GM03348 (cell line): ENCODE measurements around the gene AFP.

Source experiments
- DNase-seq: peaks from one replicate; pipeline ENCODE4 v3.0.0; 2012; ENCODE audit warnings: low spot score

Gene AFP

DNA sequence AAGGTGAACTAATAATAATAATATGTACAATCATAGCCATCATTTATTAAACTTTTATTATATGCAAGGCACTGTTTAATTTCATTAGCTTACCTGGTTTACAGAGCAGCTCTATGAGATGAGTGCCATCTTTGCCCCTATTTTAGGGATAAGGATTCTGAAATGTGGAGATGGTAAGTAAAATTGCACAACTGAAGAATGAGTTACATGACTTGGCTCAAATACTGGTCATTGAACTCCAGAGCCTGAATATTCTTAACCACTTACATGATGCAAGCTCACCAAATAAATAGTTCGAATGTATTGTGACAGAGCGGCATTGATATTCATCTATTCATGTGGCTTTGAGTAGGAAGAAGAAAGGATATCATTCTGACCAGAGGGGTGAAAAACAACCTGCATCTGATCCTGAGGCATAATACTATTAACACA is 20.2 kb upstream of the AFP start:
- DNase-seq, result no peak

DNA sequence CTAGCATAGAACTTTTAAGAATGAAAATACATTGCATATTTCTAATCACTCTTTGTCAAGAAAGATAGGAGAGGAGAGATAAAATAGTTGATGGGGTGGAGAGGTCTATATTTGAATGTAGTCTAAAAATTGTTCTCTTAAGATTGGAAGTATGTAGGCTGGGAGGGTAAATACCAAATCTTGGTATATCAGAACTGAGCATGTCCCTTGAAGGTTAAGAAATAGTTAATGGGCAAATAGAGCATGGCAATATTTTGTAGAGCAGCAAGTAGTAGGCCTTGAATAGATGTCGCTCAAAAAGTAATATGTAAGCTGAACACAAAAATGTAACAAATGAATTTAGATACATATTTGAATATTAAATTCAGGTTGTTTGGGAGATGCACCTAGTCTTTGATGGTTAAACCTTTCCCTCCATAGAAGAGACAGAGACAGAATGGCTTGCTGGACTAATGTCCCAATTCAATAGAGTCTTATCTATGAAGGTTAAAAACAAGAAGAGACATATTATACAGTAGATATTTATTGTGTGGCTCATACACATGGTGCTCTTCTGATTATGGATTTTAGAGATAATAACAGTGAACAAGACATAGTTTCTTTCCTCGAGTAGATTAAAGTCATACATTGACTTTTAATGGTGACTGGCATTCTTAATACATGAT is 19.5 kb upstream of the AFP start:
- DNase-seq, result no peak

DNA sequence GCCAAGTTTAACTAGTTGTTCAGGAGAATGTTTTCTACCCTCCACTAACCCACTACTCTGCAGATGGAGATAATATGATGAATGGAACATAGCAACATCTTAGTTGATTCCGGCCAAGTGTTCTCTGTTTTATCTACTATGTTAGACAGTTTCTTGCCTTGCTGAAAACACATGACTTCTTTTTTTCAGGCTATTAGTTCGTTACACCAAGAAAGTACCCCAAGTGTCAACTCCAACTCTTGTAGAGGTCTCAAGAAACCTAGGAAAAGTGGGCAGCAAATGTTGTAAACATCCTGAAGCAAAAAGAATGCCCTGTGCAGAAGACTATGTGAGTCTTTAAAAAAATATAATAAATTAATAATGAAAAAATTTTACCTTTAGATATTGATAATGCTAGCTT is 18.7 kb upstream of the AFP start:
- DNase-seq, result no peak

DNA sequence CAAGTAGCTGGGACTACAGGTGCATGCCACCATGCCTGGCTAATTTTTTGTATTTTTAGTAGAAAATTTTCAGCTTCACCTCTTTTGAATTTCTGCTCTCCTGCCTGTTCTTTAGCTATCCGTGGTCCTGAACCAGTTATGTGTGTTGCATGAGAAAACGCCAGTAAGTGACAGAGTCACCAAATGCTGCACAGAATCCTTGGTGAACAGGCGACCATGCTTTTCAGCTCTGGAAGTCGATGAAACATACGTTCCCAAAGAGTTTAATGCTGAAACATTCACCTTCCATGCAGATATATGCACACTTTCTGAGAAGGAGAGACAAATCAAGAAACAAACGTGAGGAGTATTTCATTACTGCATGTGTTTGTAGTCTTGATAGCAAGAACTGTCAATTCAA is 18.0 kb upstream of the AFP start:
- DNase-seq, result no peak

DNA sequence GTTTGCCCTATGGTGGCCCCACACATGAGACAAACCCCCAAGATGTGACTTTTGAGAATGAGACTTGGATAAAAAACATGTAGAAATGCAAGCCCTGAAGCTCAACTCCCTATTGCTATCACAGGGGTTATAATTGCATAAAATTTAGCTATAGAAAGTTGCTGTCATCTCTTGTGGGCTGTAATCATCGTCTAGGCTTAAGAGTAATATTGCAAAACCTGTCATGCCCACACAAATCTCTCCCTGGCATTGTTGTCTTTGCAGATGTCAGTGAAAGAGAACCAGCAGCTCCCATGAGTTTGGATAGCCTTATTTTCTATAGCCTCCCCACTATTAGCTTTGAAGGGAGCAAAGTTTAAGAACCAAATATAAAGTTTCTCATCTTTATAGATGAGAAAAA is 17.3 kb upstream of the AFP start:
- no peak for DNase-seq

DNA sequence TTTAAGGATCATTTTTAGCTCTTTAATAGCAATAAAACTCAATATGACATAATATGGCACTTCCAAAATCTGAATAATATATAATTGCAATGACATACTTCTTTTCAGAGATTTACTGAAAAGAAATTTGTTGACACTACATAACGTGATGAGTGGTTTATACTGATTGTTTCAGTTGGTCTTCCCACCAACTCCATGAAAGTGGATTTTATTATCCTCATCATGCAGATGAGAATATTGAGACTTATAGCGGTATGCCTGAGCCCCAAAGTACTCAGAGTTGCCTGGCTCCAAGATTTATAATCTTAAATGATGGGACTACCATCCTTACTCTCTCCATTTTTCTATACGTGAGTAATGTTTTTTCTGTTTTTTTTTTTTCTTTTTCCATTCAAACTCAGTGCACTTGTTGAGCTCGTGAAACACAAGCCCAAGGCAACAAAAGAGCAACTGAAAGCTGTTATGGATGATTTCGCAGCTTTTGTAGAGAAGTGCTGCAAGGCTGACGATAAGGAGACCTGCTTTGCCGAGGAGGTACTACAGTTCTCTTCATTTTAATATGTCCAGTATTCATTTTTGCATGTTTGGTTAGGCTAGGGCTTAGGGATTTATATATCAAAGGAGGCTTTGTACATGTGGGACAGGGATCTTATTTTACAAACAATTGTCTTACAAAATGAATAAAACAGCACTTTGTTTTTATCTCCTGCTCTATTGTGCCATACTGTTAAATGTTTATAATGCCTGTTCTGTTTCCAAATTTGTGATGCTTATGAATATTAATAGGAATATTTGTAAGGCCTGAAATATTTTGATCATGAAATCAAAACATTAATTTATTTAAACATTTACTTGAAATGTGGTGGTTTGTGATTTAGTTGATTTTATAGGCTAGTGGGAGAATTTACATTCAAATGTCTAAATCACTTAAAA is 16.6 kb upstream of the AFP start:
- DNase-seq, result no peak

DNA sequence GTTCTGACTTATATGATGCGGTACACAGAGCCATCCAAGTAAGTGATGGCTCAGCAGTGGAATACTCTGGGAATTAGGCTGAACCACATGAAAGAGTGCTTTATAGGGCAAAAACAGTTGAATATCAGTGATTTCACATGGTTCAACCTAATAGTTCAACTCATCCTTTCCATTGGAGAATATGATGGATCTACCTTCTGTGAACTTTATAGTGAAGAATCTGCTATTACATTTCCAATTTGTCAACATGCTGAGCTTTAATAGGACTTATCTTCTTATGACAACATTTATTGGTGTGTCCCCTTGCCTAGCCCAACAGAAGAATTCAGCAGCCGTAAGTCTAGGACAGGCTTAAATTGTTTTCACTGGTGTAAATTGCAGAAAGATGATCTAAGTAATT is 15.4 kb upstream of the AFP start:
- no peak for DNase-seq

DNA sequence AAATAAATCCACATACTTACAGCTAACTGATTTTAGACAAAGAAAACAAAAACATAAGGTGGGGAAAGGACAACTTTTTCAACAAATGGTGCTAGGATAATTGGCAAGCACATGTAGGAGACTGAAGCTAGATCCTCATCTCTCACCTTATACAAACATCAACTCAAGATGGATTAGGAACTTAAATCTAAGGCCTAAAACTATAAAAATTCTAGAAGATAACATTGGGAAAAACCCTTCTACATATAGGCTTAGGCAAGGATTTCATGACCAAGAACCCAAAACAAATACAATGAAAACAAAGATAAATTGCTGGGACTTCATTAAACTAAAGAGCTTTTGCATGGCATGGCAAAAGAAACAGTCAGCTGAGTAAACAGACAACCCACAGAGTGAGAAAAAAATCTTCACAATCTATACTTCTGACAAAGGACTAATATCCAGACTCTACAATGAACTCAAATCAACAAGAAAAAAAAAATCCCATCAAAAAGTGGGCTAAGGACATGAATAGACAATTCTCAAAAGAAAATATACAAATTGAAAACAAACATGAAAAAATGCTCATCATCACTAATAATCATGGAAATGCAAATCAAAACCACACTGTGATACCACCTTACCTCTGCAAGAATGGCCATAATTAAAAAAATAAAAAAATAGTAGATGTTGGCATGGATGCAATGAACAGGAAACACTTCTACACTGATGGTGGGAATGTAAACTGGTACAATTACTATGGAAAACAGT is 14.1 kb upstream of the AFP start:
- no peak for DNase-seq

DNA sequence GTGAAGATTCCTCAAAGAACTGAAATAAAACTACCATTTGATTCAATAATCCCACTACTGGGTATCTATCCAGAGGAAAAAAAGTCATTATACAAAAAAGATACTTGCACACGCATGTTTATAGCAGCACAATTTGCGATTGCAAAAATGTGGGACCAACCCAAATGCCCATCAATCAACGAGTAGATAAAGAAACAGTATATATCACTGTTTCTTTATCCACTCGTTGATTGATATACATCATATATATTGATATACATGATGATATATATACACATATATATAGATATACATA is 13.6 kb upstream of the AFP start:
- DNase-seq, result no peak

DNA sequence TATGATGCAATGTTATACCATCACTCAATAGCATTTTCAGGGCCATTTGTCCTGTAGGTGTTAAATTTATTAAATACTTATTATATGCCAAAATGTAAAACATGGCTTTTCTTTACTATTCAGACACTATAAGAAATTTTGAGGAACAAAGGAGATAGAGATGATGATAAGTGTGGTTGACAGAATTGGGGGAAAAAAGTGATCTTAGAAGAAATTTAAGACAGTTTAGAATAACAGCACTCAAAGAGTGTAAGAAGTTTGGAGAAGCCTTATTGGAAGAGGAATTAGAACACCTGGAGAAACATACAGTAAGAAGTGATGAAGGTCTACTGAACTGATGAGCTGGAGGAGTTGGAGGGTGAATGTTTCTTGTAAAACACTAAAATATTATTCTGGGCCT is 12.8 kb upstream of the AFP start:
- no peak for DNase-seq

DNA sequence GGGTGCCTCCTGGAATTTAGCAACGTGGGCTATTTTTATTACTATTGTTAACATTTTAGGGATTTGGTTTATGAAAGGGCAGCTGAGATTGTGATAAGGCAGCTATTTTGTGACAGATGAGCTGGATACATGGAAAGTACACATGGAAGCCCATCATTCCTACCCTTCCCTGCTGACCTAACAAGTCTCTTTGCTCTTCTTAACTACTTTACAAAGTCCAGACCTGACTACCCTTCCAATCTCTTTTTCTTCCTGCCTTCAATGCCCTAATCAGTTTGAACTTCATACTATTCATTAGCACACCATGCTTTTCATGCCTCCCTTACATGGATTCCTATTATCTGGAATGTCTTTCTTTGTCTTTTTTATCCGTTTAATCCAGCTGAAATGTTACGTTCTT is 9.4 kb upstream of the AFP start:
- no peak for DNase-seq

DNA sequence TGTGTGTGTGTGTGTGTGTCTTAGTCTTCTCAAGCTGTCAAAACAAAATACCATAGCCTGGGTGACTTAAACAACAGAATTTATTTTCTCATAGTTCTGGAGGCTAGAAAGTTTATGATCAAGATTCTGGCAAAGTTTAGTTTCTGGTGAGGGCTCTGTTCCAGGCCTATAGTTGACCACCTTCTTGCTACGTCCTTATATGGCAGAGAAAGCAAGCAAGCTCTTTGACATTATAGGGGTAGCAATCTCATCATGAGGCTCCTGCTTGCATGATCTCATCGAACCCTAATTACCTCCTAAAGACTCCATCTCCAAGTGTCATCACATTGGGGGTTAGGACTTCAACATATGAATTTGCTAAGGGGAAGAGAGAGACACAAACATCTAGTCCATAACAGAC is 6.9 kb upstream of the AFP start:
- DNase-seq, result no peak

DNA sequence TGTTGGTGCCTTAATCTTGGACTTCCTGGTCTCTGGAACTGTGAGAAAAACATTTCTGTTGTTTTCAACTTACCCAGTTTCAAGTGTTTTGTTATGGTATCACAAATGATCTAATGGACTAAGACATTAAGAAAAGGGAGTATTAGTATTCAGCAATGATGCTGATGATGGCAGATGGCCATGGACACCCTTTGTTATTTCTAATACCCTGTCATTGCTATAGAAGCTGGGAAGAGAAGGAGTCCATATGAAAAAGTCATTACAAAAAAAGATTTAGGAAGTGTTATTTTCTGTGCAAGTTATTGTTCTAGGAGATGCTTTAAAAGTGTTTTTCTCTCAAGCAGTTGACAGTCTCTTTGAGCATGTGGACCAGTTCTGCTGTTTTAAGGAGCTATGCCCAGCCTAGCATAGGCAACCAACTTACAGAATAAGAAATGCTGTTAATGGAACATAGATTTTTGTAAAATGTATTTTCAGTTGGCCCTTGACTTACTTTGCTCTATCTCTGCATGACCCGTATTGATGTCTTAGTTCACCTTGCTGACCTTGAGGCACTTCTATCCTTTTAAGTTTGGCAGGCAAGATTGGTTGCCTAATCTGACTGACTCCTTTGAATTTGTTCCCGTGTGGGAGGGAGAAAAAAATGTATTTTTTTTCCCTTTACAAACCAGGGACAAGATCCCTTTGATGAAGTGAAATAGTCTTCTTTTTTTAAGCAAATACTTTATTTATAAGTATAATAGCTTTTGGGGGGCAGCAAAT is 6.0 kb upstream of the AFP start:
- no peak for DNase-seq

DNA sequence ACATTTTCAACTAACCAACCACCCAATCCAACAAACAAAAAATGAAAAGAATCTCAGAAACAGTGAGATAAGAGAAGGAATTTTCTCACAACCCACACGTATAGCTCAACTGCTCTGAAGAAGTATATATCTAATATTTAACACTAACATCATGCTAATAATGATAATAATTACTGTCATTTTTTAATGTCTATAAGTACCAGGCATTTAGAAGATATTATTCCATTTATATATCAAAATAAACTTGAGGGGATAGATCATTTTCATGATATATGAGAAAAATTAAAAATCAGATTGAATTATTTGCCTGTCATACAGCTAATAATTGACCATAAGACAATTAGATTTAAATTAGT is 4.2 kb upstream of the AFP start:
- DNase-seq, result no peak

DNA sequence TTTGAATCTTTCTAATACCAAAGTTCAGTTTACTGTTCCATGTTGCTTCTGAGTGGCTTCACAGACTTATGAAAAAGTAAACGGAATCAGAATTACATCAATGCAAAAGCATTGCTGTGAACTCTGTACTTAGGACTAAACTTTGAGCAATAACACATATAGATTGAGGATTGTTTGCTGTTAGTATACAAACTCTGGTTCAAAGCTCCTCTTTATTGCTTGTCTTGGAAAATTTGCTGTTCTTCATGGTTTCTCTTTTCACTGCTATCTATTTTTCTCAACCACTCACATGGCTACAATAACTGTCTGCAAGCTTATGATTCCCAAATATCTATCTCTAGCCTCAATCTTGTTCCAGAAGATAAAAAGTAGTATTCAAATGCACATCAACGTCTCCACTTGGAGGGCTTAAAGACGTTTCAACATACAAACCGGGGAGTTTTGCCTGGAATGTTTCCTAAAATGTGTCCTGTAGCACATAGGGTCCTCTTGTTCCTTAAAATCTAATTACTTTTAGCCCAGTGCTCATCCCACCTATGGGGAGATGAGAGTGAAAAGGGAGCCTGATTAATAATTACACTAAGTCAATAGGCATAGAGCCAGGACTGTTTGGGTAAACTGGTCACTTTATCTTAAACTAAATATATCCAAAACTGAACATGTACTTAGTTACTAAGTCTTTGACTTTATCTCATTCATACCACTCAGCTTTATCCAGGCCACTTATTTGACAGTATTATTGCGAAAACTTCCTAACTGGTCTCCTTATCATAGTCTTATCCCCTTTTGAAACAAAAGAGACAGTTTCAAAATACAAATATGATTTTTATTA is 3.6 kb upstream of the AFP start:
- DNase-seq, result no peak

DNA sequence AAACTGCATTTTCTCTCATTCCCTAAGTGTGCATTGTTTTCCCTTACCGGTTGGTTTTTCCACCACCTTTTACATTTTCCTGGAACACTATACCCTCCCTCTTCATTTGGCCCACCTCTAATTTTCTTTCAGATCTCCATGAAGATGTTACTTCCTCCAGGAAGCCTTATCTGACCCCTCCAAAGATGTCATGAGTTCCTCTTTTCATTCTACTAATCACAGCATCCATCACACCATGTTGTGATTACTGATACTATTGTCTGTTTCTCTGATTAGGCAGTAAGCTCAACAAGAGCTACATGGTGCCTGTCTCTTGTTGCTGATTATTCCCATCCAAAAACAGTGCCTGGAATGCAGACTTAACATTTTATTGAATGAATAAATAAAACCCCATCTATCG is 2.9 kb upstream of the AFP start:
- no peak for DNase-seq

DNA sequence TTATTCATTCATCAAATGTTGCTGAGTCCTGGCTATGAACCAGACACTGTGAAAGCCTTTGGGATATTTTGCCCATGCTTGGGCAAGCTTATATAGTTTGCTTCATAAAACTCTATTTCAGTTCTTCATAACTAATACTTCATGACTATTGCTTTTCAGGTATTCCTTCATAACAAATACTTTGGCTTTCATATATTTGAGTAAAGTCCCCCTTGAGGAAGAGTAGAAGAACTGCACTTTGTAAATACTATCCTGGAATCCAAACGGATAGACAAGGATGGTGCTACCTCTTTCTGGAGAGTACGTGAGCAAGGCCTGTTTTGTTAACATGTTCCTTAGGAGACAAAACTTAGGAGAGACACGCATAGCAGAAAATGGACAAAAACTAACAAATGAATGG is 1.7 kb upstream of the AFP start:
- peak; percentile 17 for DNase-seq

DNA sequence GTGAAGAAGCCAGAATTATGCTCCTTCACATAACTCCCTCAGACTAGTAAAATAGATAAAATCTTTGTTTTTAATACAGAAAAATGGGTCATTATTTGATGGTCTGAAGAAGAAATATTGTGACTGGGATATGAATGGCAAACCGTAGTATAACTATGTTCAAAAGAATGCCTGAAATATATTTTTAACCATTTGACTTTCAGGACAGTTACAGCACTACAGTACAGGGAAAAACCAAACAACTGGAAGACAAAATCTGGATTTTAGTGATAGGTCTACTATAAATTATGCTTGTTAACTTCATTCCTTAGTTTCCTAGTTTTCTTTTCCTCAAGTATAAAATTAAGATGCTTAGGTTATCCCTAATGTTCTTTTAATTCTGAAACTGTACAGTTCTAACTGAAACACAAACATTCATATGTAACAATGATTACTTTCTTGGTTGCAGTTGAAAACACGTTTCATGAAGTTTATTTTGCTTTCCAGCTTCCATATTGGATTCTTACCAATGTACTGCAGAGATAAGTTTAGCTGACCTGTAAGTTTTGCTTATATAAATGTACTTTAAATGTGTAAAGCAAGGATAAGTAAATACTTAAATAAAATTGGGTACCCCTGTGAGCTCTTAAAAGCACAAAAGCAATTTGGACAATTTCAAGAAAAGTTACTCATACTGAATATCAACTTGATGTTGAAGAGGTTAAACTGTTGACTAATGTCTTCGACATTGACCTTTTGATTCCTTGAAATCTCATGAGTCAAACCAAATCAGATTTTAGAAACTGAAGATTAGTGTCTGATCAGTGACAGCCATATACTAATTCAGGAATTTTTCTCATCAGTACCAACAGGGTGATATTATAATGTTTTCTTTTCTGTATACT is 895 bp downstream of the AFP start:
- no peak for DNase-seq

DNA sequence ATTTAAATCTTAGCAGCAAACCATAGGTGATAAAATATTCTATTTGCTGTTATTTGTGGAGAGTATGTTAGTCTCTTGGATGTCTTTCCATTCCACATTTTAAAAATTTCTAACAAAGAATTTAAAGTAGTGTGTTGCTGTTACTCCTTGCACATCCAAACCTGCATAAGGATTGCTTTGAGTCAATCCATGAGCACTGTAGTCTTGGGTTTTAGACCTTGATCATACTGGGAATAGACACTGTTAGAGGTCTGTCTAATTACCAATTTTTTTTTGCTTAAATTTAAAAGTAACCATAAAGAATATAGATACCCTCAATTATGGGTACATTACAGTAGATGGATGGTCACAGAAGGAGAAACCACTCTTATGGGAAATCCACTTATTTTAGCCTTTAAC is 1.5 kb downstream of the AFP start:
- DNase-seq, result no peak

DNA sequence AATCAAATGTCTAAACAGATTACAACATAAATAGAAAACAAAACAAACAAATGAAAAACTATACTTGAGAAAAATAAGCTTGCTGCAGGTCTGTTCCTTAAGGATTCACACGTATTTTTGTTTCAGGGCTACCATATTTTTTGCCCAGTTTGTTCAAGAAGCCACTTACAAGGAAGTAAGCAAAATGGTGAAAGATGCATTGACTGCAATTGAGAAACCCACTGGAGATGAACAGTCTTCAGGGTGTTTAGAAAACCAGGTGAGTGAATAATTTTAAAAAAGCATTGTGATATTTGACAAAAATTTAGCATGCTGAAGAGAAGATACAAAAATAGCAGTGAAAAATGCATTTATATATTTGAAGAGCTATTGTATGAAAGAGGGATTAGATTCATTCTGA is 2.0 kb downstream of the AFP start:
- no peak for DNase-seq
